Stimulated activated naive B cell treated with anti-CD40 and anti-IgM and Interleukin-4, amounts not matched to agents 10 μg/mL and 1 μg/mL and 100 μg/mL, for 72 hours (primary cell): ENCODE measurements around the gene BPGM.
"Not testable (repeated sequence)": the region's sequence is repeated elsewhere in the genome, so short reads cannot be mapped to it uniquely, and the experiment has no call there.

Experiments used
- ATAC-seq, 2 donors: fragments of 150-1000 bp; cut with Tn5 transposase; replicated peaks; 2 replicates each; pipeline ENCODE4 v1.10.0; 2021; ENCODE audit warnings: moderate library complexity in 1 of 2
- DNase-seq: peaks from one replicate; pipeline ENCODE4 v3.0.0; 2021
- H3K27ac Mint-ChIP-seq: one replicate; pipeline ENCODE4 v1.8.0; 2022; ENCODE audit warnings: mild to moderate bottlenecking, mixed read lengths
- H3K27me3 Mint-ChIP-seq, 2 donors: one replicate each; pipeline ENCODE4 v1.8.0; 2022; ENCODE audit warnings: mixed read lengths in 2 of 2
- H3K36me3 Mint-ChIP-seq, 2 donors: one replicate each; pipeline ENCODE4 v1.8.0; 2022; ENCODE audit warnings: mixed read lengths in 2 of 2, mild to moderate bottlenecking in 1 of 2
- H3K4me1 Mint-ChIP-seq, 2 donors: one replicate each; pipeline ENCODE4 v1.8.0; 2022; ENCODE audit warnings: mixed read lengths in 2 of 2, mild to moderate bottlenecking in 1 of 2
- H3K4me3 Mint-ChIP-seq, 2 donors: one replicate each; pipeline ENCODE4 v1.8.0; 2022; ENCODE audit warnings: mild to moderate bottlenecking in 2 of 2, mixed read lengths in 2 of 2, moderate library complexity in 1 of 2
- H3K9me3 Mint-ChIP-seq, 2 donors: one replicate each; pipeline ENCODE4 v1.8.0; 2022; ENCODE audit warnings: mixed read lengths in 2 of 2, mild to moderate bottlenecking in 1 of 2

Gene BPGM

GRCh38 chr7:134662871-134663205 lies 16.2 kb downstream of the BPGM start:
- H3K4me1 Mint-ChIP-seq, result peaks cover 10 to 16% of the 10 kb centered on the region in 2 donors
- H3K27ac Mint-ChIP-seq, result no peak overlapping the region
- H3K4me3 Mint-ChIP-seq, result no peak overlapping the region
- no peaks in the 10 kb centered on the region for H3K27me3 Mint-ChIP-seq
- peaks cover 26 to 58% of the 10 kb centered on the region in 2 donors for H3K36me3 Mint-ChIP-seq
- DNase-seq (no peak), ATAC-seq (no peak)
- H3K9me3 Mint-ChIP-seq, result peaks cover 0 to 8% of the 10 kb centered on the region in 2 donors

- not testable (repeated sequence) for ATAC-seq, H3K27me3 Mint-ChIP-seq, H3K9me3 Mint-ChIP-seq, H3K4me3 Mint-ChIP-seq, H3K27ac Mint-ChIP-seq, DNase-seq
- Mint-ChIP-seq H3K4me1 (peaks cover 12 to 28% of the 10 kb centered on the region in 2 donors), H3K36me3 (peaks cover 24 to 47% of the 10 kb centered on the region in 2 donors)
Measured at GRCh38 chr7:134665045-134665444, 18.4 kb downstream of the BPGM start.

- Mint-ChIP-seq H3K27ac (no peak overlapping the region), H3K4me3 (no peak overlapping the region), H3K4me1 (peaks cover 16 to 25% of the 10 kb centered on the region in 2 donors), H3K27me3 (no peaks in the 10 kb centered on the region), H3K9me3 (peaks cover 0 to 8% of the 10 kb centered on the region in 2 donors), H3K36me3 (peaks cover 24 to 46% of the 10 kb centered on the region in 2 donors)
- ATAC-seq (no peak), DNase-seq (no peak)
Measured at GRCh38 chr7:134667899-134668298, 21.2 kb downstream of the BPGM start.

GRCh38 chr7:134669388-134669787 lies 22.7 kb downstream of the BPGM start:
- Mint-ChIP-seq H3K27ac (no peak overlapping the region), H3K36me3 (peaks cover 30 to 42% of the 10 kb centered on the region in 2 donors), H3K4me1 (peaks cover 16 to 25% of the 10 kb centered on the region in 2 donors), H3K4me3 (peak overlapping the region in 1 of 2 donors; percentile 67), H3K9me3 (peaks cover 2 to 7% of the 10 kb centered on the region in 2 donors), H3K27me3 (no peaks in the 10 kb centered on the region)
- no peak for DNase-seq
- ATAC-seq, result no peak

- peak overlapping the region; percentile 77 for H3K27ac Mint-ChIP-seq
- peak; percentile 38 for DNase-seq
- peak; percentile 93 to 95 for ATAC-seq
- no peaks in the 10 kb centered on the region for H3K27me3 Mint-ChIP-seq
- H3K36me3 Mint-ChIP-seq, result peaks cover 30 to 42% of the 10 kb centered on the region in 2 donors
- H3K4me3 Mint-ChIP-seq, result peak overlapping the region; percentile 67 to 70
- peaks cover 16 to 25% of the 10 kb centered on the region in 2 donors for H3K4me1 Mint-ChIP-seq
- H3K9me3 Mint-ChIP-seq, result peaks cover 2% of the 10 kb centered on the region in 2 donors
Measured at GRCh38 chr7:134669845-134670373, 23.3 kb downstream of the BPGM start.

- H3K9me3 Mint-ChIP-seq, result peaks cover 0 to 2% of the 10 kb centered on the region in 2 donors
- peaks cover 17 to 29% of the 10 kb centered on the region in 2 donors for H3K4me1 Mint-ChIP-seq
- no peak overlapping the region for H3K4me3 Mint-ChIP-seq
- H3K27me3 Mint-ChIP-seq, result no peaks in the 10 kb centered on the region
- peaks cover 22 to 32% of the 10 kb centered on the region in 2 donors for H3K36me3 Mint-ChIP-seq
- no peak overlapping the region for H3K27ac Mint-ChIP-seq
- no peak for DNase-seq
- no peak for ATAC-seq
Measured at GRCh38 chr7:134671609-134672008, 25.0 kb downstream of the BPGM start.

- DNase-seq (no peak), ATAC-seq (no peak)
- Mint-ChIP-seq H3K27me3 (no peaks in the 10 kb centered on the region), H3K4me1 (peaks cover 12 to 34% of the 10 kb centered on the region in 2 donors), H3K4me3 (no peak overlapping the region), H3K36me3 (peaks cover 24 to 30% of the 10 kb centered on the region in 2 donors), H3K9me3 (peaks cover 0 to 2% of the 10 kb centered on the region in 2 donors), H3K27ac (no peak overlapping the region)
Measured at GRCh38 chr7:134674424-134674823, 27.8 kb downstream of the BPGM start.

GRCh38 chr7:134676743-134677142 lies 30.1 kb downstream of the BPGM start:
- peaks cover 31 to 40% of the 10 kb centered on the region in 2 donors for H3K36me3 Mint-ChIP-seq
- H3K4me1 Mint-ChIP-seq, result peaks cover 7 to 25% of the 10 kb centered on the region in 2 donors
- H3K9me3 Mint-ChIP-seq, result peaks cover 0 to 2% of the 10 kb centered on the region in 2 donors
- no peaks in the 10 kb centered on the region for H3K27me3 Mint-ChIP-seq
- no peak overlapping the region for H3K27ac Mint-ChIP-seq
- ATAC-seq, result no peak
- no peak for DNase-seq
- H3K4me3 Mint-ChIP-seq, result no peak overlapping the region

- no peak overlapping the region for H3K4me3 Mint-ChIP-seq
Measured at GRCh38 chr7:134678115-134678514, 31.5 kb downstream of the BPGM start.

GRCh38 chr7:134679006-134679405 lies 32.4 kb downstream of the BPGM start:
- peaks cover 3 to 25% of the 10 kb centered on the region in 2 donors for H3K4me1 Mint-ChIP-seq
- H3K9me3 Mint-ChIP-seq, result peaks cover 0 to 2% of the 10 kb centered on the region in 2 donors
- H3K27me3 Mint-ChIP-seq, result no peaks in the 10 kb centered on the region
- no peak overlapping the region for H3K4me3 Mint-ChIP-seq
- ATAC-seq (no peak), DNase-seq (no peak)
- H3K27ac Mint-ChIP-seq, result no peak overlapping the region
- H3K36me3 Mint-ChIP-seq, result peaks cover 24 to 28% of the 10 kb centered on the region in 2 donors

More at GRCh38 chr7:134678115-134678514, 31.5 kb downstream of the BPGM start:
- no peaks in the 10 kb centered on the region for H3K27me3 Mint-ChIP-seq
- H3K4me1 Mint-ChIP-seq, result peaks cover 3 to 25% of the 10 kb centered on the region in 2 donors
- H3K36me3 Mint-ChIP-seq, result peaks cover 28 to 31% of the 10 kb centered on the region in 2 donors
- DNase-seq (no peak), ATAC-seq (no peak)
- no peak overlapping the region for H3K27ac Mint-ChIP-seq
- peaks cover 0 to 2% of the 10 kb centered on the region in 2 donors for H3K9me3 Mint-ChIP-seq

GRCh38 chr7:134684165-134684564 lies 37.5 kb downstream of the BPGM start:
- ATAC-seq, result no peak
- H3K27ac Mint-ChIP-seq, result no peak overlapping the region
- no peaks in the 10 kb centered on the region for H3K4me1 Mint-ChIP-seq

GRCh38 chr7:134685250-134685649 lies 38.6 kb downstream of the BPGM start:
- no peak overlapping the region for H3K27ac Mint-ChIP-seq
- H3K4me3 Mint-ChIP-seq, result no peak overlapping the region
- H3K36me3 Mint-ChIP-seq, result peaks cover 2 to 5% of the 10 kb centered on the region in 2 donors
- DNase-seq (no peak), ATAC-seq (no peak)
- no peaks in the 10 kb centered on the region for H3K27me3 Mint-ChIP-seq
- no peaks in the 10 kb centered on the region for H3K4me1 Mint-ChIP-seq
- no peaks in the 10 kb centered on the region for H3K9me3 Mint-ChIP-seq

More at GRCh38 chr7:134684165-134684564, 37.5 kb downstream of the BPGM start:
- Mint-ChIP-seq H3K36me3 (peaks cover 10 to 13% of the 10 kb centered on the region in 2 donors), H3K27me3 (no peaks in the 10 kb centered on the region), H3K9me3 (no peaks in the 10 kb centered on the region), H3K4me3 (no peak overlapping the region)
- DNase-seq, result no peak

GRCh38 chr7:134686786-134687185 lies 40.1 kb downstream of the BPGM start:
- Mint-ChIP-seq H3K9me3 (no peaks in the 10 kb centered on the region), H3K27ac (no peak overlapping the region), H3K36me3 (no peaks in the 10 kb centered on the region), H3K4me3 (no peak overlapping the region), H3K4me1 (no peaks in the 10 kb centered on the region), H3K27me3 (peaks cover 7 to 12% of the 10 kb centered on the region in 2 donors)
- ATAC-seq (no peak), DNase-seq (no peak)

- H3K4me3 Mint-ChIP-seq, H3K4me1 Mint-ChIP-seq, ATAC-seq, H3K36me3 Mint-ChIP-seq, H3K27ac Mint-ChIP-seq, DNase-seq, H3K9me3 Mint-ChIP-seq: not testable (repeated sequence)
- peaks cover 12 to 30% of the 10 kb centered on the region in 2 donors for H3K27me3 Mint-ChIP-seq
Measured at GRCh38 chr7:134689550-134689949, 42.9 kb downstream of the BPGM start.

GRCh38 chr7:134690016-134690415 lies 43.4 kb downstream of the BPGM start:
- H3K4me3 Mint-ChIP-seq, result no peak overlapping the region
- no peaks in the 10 kb centered on the region for H3K9me3 Mint-ChIP-seq
- no peaks in the 10 kb centered on the region for H3K4me1 Mint-ChIP-seq
- H3K27me3 Mint-ChIP-seq, result peaks cover 12 to 30% of the 10 kb centered on the region in 2 donors
- H3K27ac Mint-ChIP-seq, result no peak overlapping the region
- H3K36me3 Mint-ChIP-seq, result no peaks in the 10 kb centered on the region
- DNase-seq (no peak), ATAC-seq (peak in 1 of 2 donors; percentile 31)
